Measurements from ENCODE around the gene TPCN1.

Gene TPCN1

GRCh38 chr12:113252494-113252893, 31.2 kb downstream of the TPCN1 start:
- Histone ChIP-seq H3K27ac (ENCODE audit: low read depth, low read length) (no peak overlapping the region), H3K9ac (ENCODE audit: low read depth, low read length) (no peak overlapping the region), H3K36me3 (ENCODE audit: insufficient read depth, low read length) (no peaks in the 10 kb centered on the region), H3K9me3 (ENCODE audit: insufficient read depth, low read depth, low read length) (no peaks in the 10 kb centered on the region), H3K4me1 (ENCODE audit: insufficient read depth, low read length) (peaks cover 3% of the 10 kb centered on the region; the same call in 1 of the 2 replicates), H3K27me3 (ENCODE audit: insufficient read depth, low read length) (no peaks in the 10 kb centered on the region), H3K4me3 (ENCODE audit: low read length) (no peak overlapping the region)
- 93% methylated on average over 10 of the region's 10 CpGs for WGBS

- Histone ChIP-seq H3K27me3 (ENCODE audit: insufficient read depth, low read length) (no peaks in the 10 kb centered on the region), H3K36me3 (ENCODE audit: insufficient read depth, low read length) (no peaks in the 10 kb centered on the region), H3K9me3 (ENCODE audit: insufficient read depth, low read depth, low read length) (no peaks in the 10 kb centered on the region), H3K9ac (ENCODE audit: low read depth, low read length) (no peak overlapping the region), H3K4me1 (ENCODE audit: insufficient read depth, low read length) (no peaks in the 10 kb centered on the region), H3K4me3 (ENCODE audit: low read length) (no peak overlapping the region), H3K27ac (ENCODE audit: low read depth, low read length) (no peak overlapping the region)
- WGBS, result 100% methylated on average over 3 of the region's 5 CpGs
Observed at GRCh38 chr12:113253532-113254285, 32.4 kb downstream of the TPCN1 start.

GRCh38 chr12:113254298-113254697, 33.0 kb downstream of the TPCN1 start:
- 89% methylated on average over 2 of the region's 4 CpGs for WGBS

GRCh38 chr12:113257564-113257963, 36.3 kb downstream of the TPCN1 start:
- no peaks in the 10 kb centered on the region for H3K36me3 ChIP-seq (ENCODE audit: insufficient read depth, low read length)
- no peaks in the 10 kb centered on the region for H3K9me3 ChIP-seq (ENCODE audit: insufficient read depth, low read depth, low read length)
- no peak overlapping the region for H3K9ac ChIP-seq (ENCODE audit: low read depth, low read length)
- H3K27ac ChIP-seq (ENCODE audit: low read depth, low read length), result no peak overlapping the region
- H3K4me1 ChIP-seq (ENCODE audit: insufficient read depth, low read length), result peaks cover 5% of the 10 kb centered on the region; the same call in 1 of the 2 replicates
- no peak overlapping the region for H3K4me3 ChIP-seq (ENCODE audit: low read length)
- no peaks in the 10 kb centered on the region for H3K27me3 ChIP-seq (ENCODE audit: insufficient read depth, low read length)

More at GRCh38 chr12:113254298-113254697, 33.0 kb downstream of the TPCN1 start:
- Histone ChIP-seq H3K9ac (ENCODE audit: low read depth, low read length) (no peak overlapping the region), H3K9me3 (ENCODE audit: insufficient read depth, low read depth, low read length) (no peaks in the 10 kb centered on the region), H3K27ac (ENCODE audit: low read depth, low read length) (no peak overlapping the region), H3K4me1 (ENCODE audit: insufficient read depth, low read length) (peaks cover 2% of the 10 kb centered on the region; the same call in 1 of the 2 replicates), H3K36me3 (ENCODE audit: insufficient read depth, low read length) (no peaks in the 10 kb centered on the region), H3K27me3 (ENCODE audit: insufficient read depth, low read length) (no peaks in the 10 kb centered on the region), H3K4me3 (ENCODE audit: low read length) (no peak overlapping the region)

GRCh38 chr12:113260127-113260526, 38.9 kb downstream of the TPCN1 start:
- Histone ChIP-seq H3K4me3 (ENCODE audit: low read length) (no peak overlapping the region), H3K9me3 (ENCODE audit: insufficient read depth, low read depth, low read length) (no peaks in the 10 kb centered on the region), H3K27ac (ENCODE audit: low read depth, low read length) (no peak overlapping the region), H3K9ac (ENCODE audit: low read depth, low read length) (no peak overlapping the region), H3K27me3 (ENCODE audit: insufficient read depth, low read length) (no peaks in the 10 kb centered on the region), H3K4me1 (ENCODE audit: insufficient read depth, low read length) (peaks cover 5% of the 10 kb centered on the region; the same call in 1 of the 2 replicates), H3K36me3 (ENCODE audit: insufficient read depth, low read length) (no peaks in the 10 kb centered on the region)
- 87% methylated on average over 5 of the region's 5 CpGs for WGBS

- Histone ChIP-seq H3K9me3 (ENCODE audit: insufficient read depth, low read depth, low read length) (no peaks in the 10 kb centered on the region), H3K27me3 (ENCODE audit: insufficient read depth, low read length) (no peaks in the 10 kb centered on the region), H3K4me1 (ENCODE audit: insufficient read depth, low read length) (peaks cover 5% of the 10 kb centered on the region; the same call in 1 of the 2 replicates), H3K9ac (ENCODE audit: low read depth, low read length) (no peak overlapping the region), H3K4me3 (ENCODE audit: low read length) (no peak overlapping the region), H3K27ac (ENCODE audit: low read depth, low read length) (no peak overlapping the region), H3K36me3 (ENCODE audit: insufficient read depth, low read length) (no peaks in the 10 kb centered on the region)
- WGBS, result 94% methylated on average over 12 of the region's 12 CpGs
Observed at GRCh38 chr12:113260636-113261300, 39.5 kb downstream of the TPCN1 start.

GRCh38 chr12:113261847-113262470, 40.7 kb downstream of the TPCN1 start:
- Histone ChIP-seq H3K27me3 (ENCODE audit: insufficient read depth, low read length) (no peaks in the 10 kb centered on the region), H3K36me3 (ENCODE audit: insufficient read depth, low read length) (peaks cover 5% of the 10 kb centered on the region; the same call in 1 of the 2 replicates), H3K9me3 (ENCODE audit: insufficient read depth, low read depth, low read length) (no peaks in the 10 kb centered on the region), H3K27ac (ENCODE audit: low read depth, low read length) (no peak overlapping the region), H3K4me1 (ENCODE audit: insufficient read depth, low read length) (peaks cover 5% of the 10 kb centered on the region; the same call in 1 of the 2 replicates), H3K4me3 (ENCODE audit: low read length) (no peak overlapping the region), H3K9ac (ENCODE audit: low read depth, low read length) (no peak overlapping the region)
- 90% methylated on average over 4 of the region's 6 CpGs for WGBS

GRCh38 chr12:113262710-113263109, 41.4 kb downstream of the TPCN1 start:
- H3K4me3 ChIP-seq (ENCODE audit: low read length), result no peak overlapping the region
- no peak overlapping the region for H3K9ac ChIP-seq (ENCODE audit: low read depth, low read length)
- H3K9me3 ChIP-seq (ENCODE audit: insufficient read depth, low read depth, low read length), result no peaks in the 10 kb centered on the region
- H3K27ac ChIP-seq (ENCODE audit: low read depth, low read length), result no peak overlapping the region
- H3K36me3 ChIP-seq (ENCODE audit: insufficient read depth, low read length), result peaks cover 6% of the 10 kb centered on the region; the same call in 1 of the 2 replicates
- H3K4me1 ChIP-seq (ENCODE audit: insufficient read depth, low read length), result peaks cover 5% of the 10 kb centered on the region; the same call in 1 of the 2 replicates
- no peaks in the 10 kb centered on the region for H3K27me3 ChIP-seq (ENCODE audit: insufficient read depth, low read length)

GRCh38 chr12:113263431-113263963, 42.2 kb downstream of the TPCN1 start:
- Histone ChIP-seq H3K27me3 (ENCODE audit: insufficient read depth, low read length) (no peaks in the 10 kb centered on the region), H3K36me3 (ENCODE audit: insufficient read depth, low read length) (peaks cover 9% of the 10 kb centered on the region; the same call in 1 of the 2 replicates), H3K9me3 (ENCODE audit: insufficient read depth, low read depth, low read length) (no peaks in the 10 kb centered on the region), H3K27ac (ENCODE audit: low read depth, low read length) (no peak overlapping the region), H3K4me1 (ENCODE audit: insufficient read depth, low read length) (peaks cover 5% of the 10 kb centered on the region; the same call in 1 of the 2 replicates), H3K9ac (ENCODE audit: low read depth, low read length) (no peak overlapping the region), H3K4me3 (ENCODE audit: low read length) (no peak overlapping the region)
- whole genome bisulfite sequencing, result 96% methylated on average over 9 of the region's 9 CpGs

- WGBS, result 95% methylated on average over 23 of the region's 23 CpGs
- Histone ChIP-seq H3K9ac (ENCODE audit: low read depth, low read length) (no peak overlapping the region), H3K27me3 (ENCODE audit: insufficient read depth, low read length) (no peaks in the 10 kb centered on the region), H3K36me3 (ENCODE audit: insufficient read depth, low read length) (peaks cover 16% of the 10 kb centered on the region; the same call in 1 of the 2 replicates), H3K9me3 (ENCODE audit: insufficient read depth, low read depth, low read length) (no peaks in the 10 kb centered on the region), H3K27ac (ENCODE audit: low read depth, low read length) (no peak overlapping the region), H3K4me3 (ENCODE audit: low read length) (no peak overlapping the region), H3K4me1 (ENCODE audit: insufficient read depth, low read length) (no peaks in the 10 kb centered on the region)
Observed at GRCh38 chr12:113266106-113266895, 45.0 kb downstream of the TPCN1 start.

All from HUES64 (cell line).